Measurements from ENCODE around the gene HSD3B2.

DNA sequence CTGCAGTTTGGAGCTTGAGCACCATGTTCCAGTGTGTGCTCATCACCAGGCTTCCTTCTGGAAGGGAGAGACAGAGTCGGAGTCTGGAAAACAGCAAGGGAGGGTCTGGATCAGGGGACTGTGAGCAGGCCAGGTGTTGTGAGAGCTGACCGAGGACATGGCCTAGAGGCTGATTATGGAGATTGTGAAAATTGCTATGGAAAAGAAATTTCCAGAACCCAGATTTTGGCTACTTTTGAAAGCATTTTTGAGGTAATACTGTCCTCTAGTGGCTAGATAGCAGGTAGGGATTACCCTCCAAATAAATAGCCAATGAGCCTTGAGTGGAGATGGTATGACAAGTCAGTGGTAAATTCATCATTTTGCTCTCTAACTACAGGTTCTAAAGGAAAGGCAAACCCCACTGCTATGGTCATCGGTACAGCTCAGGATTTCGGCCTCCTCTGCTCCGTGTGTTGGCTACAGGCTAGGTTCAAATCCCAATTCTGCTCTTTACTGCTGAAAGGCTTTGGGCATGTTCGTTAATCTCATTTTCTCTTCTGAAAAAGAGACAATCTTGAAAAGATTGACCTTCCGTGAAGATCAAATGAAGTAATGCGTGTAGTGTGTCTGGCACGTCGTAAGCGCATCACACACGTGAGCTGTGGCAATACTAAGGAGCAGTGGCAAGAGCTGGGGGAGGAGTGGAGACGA lies 47.4 kb upstream of the HSD3B2 start:
- TF ChIP-seq, protein P1, sequence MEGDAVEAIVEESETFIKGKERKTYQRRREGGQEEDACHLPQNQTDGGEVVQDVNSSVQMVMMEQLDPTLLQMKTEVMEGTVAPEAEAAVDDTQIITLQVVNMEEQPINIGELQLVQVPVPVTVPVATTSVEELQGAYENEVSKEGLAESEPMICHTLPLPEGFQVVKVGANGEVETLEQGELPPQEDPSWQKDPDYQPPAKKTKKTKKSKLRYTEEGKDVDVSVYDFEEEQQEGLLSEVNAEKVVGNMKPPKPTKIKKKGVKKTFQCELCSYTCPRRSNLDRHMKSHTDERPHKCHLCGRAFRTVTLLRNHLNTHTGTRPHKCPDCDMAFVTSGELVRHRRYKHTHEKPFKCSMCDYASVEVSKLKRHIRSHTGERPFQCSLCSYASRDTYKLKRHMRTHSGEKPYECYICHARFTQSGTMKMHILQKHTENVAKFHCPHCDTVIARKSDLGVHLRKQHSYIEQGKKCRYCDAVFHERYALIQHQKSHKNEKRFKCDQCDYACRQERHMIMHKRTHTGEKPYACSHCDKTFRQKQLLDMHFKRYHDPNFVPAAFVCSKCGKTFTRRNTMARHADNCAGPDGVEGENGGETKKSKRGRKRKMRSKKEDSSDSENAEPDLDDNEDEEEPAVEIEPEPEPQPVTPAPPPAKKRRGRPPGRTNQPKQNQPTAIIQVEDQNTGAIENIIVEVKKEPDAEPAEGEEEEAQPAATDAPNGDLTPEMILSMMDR (optimal IDR thresholded peaks at IDR 0.05 in 1 of 3, IDR thresholded peaks at IDR 0.05 in 1 of 3, conservative IDR thresholded peaks at IDR 0.05 in 1 of 3; ENCODE audit: extremely low read depth in 1 of 3, insufficient read depth in 2 of 3, low read length in 3 of 3), result peak in 2 of 3 experiments; percentile 95 to 98
- TF ChIP-seq EZH2 (IDR thresholded peaks at IDR 0.05; ENCODE audit: low read length), result no peak

Measured in keratinocyte (primary cell).